Measurements from ENCODE around the gene CBR3.
"Not testable (repeated sequence)": the region's sequence is repeated elsewhere in the genome, so short reads cannot be mapped to it uniquely, and the experiment has no call there.

Gene CBR3

GRCh38 chr21:36134803-36135390 lies at the start of gene CBR3:
Gene CBR3, plus strand, starts transcription at chr21:36135079. Its CDS starts 114 bp downstream, at chr21:36135193.
- peak in 1 of 2 donors; percentile 37 for DNase-seq (ENCODE audit: low spot score in 2 of 2)
- Mint-ChIP-seq H3K27ac (peak within 1 kb of the TSS; percentile 89), H3K9me3 (no peaks in the 10 kb centered on the region), H3K27me3 (no peaks in the 10 kb centered on the region), H3K4me3 (peak within 1 kb of the TSS; percentile 90), H3K4me1 (peaks cover 29% of the 10 kb centered on the region), H3K36me3 (peaks cover 5% of the 10 kb centered on the region)
- ATAC-seq (ENCODE audit: low read depth), result peak; percentile 39

GRCh38 chr21:36087362-36088138 lies 47.3 kb upstream of the CBR3 start:
- no peak for DNase-seq (ENCODE audit: low spot score in 2 of 2)
- H3K36me3 Mint-ChIP-seq, result no peaks in the 10 kb centered on the region
- H3K9me3 Mint-ChIP-seq, result peaks cover 1% of the 10 kb centered on the region
- H3K27ac Mint-ChIP-seq, result no peak overlapping the region
- no peak overlapping the region for H3K4me3 Mint-ChIP-seq
- H3K4me1 Mint-ChIP-seq, result no peaks in the 10 kb centered on the region
- no peaks in the 10 kb centered on the region for H3K27me3 Mint-ChIP-seq
- ATAC-seq (ENCODE audit: low read depth), result no peak

DNA sequence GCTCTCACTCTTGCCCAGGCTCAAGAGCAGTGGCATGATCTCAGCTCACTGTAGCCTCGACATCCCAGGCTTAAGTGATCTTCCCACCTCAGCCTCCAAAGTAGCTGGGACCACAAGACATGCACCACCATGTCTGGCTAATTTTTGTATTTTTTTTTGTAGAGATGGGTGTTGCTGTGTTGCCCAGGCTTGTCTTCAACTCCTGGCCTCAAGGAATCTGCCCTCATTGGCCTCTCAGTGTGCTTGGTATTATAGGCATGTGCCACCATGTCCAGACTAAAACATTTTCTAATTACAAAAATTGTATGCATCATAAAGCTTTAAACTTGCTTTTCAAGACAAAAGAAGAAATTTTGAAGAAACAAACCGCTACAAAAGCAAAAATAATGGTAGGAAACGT lies 44.9 kb upstream of the CBR3 start:
- H3K9me3 Mint-ChIP-seq, result peaks cover 7% of the 10 kb centered on the region

DNA sequence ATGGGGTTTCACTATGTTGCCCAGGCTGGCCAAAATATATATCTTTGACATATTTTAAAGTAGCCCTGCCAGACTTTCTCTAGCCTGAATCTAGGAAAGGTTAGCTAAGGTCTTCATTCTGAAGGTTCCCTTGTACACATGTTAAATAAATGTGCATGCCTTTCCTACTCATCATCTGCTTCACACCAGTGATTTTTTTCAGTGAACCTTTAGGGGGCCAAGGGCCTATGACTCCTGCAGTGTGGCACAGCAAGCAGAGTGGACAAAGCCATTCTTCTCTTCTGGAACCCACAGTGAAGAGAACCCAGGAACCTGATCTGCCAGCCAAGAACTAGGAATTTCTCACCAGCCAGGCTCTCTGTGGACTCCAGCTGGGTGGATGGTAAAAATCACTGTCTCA lies 42.2 kb upstream of the CBR3 start:
- Mint-ChIP-seq H3K4me3 (no peak overlapping the region), H3K36me3 (peaks cover 8% of the 10 kb centered on the region), H3K9me3 (peaks cover 5% of the 10 kb centered on the region), H3K27me3 (no peaks in the 10 kb centered on the region), H3K27ac (no peak overlapping the region), H3K4me1 (peaks cover 2% of the 10 kb centered on the region)
- no peak for ATAC-seq (ENCODE audit: low read depth)
- DNase-seq (ENCODE audit: low spot score in 2 of 2), result no peak

More for the DNA sequence above, 44.9 kb upstream of the CBR3 start:
- DNase-seq (ENCODE audit: low spot score in 2 of 2) (no peak), ATAC-seq (ENCODE audit: low read depth) (no peak)
- Mint-ChIP-seq H3K36me3 (peaks cover 6% of the 10 kb centered on the region), H3K4me3 (no peak overlapping the region), H3K4me1 (no peaks in the 10 kb centered on the region), H3K27ac (no peak overlapping the region), H3K27me3 (no peaks in the 10 kb centered on the region)

- Mint-ChIP-seq H3K4me3 (no peak overlapping the region), H3K27ac (no peak overlapping the region), H3K9me3 (peaks cover 5% of the 10 kb centered on the region), H3K36me3 (peaks cover 8% of the 10 kb centered on the region), H3K4me1 (peaks cover 9% of the 10 kb centered on the region), H3K27me3 (no peaks in the 10 kb centered on the region)
- ATAC-seq (ENCODE audit: low read depth) (no peak), DNase-seq (ENCODE audit: low spot score in 2 of 2) (no peak)
Observed at GRCh38 chr21:36093512-36093911, 41.4 kb upstream of the CBR3 start.

DNA sequence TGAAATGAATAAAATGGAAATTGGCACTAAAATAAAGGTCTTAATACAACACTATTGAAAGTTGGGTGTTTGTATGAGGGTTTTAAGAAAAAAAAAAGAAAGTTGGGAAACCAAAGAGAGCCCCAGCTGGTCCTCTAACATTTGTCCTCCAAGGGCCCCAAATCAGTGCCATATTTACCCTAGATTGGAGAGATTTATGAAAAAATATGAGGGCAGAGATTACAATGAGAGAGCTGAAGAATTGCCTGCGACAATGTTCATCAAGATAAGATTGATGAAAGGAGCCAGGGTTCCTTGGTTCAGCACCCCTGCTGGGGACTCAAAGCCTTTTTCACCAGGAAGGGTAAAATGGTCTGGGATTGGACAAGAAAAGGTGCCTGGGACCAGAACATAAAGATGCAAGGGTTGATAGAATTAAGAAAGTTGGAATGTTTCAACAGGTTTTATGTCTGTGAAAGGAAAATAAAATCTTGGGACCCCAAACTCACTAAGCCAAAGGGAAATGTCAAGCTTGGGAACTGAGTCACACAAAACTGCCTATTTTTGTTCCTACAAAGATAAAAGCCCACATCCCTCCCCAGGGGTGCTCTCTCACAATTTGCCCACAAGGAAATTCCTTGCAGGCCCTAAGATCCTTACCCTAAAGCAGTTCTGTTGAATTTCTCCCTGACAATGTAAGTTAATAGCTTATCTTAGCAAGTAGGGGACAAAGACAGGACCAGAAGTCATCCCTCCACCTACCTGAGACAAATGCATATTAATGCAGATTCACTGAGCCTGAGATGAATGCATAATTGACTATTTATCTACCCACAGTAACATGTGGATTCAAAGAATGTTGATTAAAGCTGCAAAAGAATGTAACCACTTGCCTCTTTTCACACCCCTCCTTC lies 38.2 kb upstream of the CBR3 start:
- Mint-ChIP-seq H3K27me3 (no peaks in the 10 kb centered on the region), H3K27ac (no peak overlapping the region), H3K9me3 (peaks cover 5% of the 10 kb centered on the region), H3K36me3 (peaks cover 8% of the 10 kb centered on the region), H3K4me1 (peaks cover 9% of the 10 kb centered on the region), H3K4me3 (no peak overlapping the region)
- ATAC-seq (ENCODE audit: low read depth) (no peak), DNase-seq (ENCODE audit: low spot score in 2 of 2) (no peak)

- no peak for DNase-seq (ENCODE audit: low spot score in 2 of 2)
- peak overlapping the region; percentile 69 for H3K27ac Mint-ChIP-seq
- peaks cover 8% of the 10 kb centered on the region for H3K36me3 Mint-ChIP-seq
- H3K4me1 Mint-ChIP-seq, result peaks cover 9% of the 10 kb centered on the region
- H3K27me3 Mint-ChIP-seq, result no peaks in the 10 kb centered on the region
- H3K9me3 Mint-ChIP-seq, result peaks cover 5% of the 10 kb centered on the region
- H3K4me3 Mint-ChIP-seq, result no peak overlapping the region
- ATAC-seq (ENCODE audit: low read depth), result peak; percentile 65
Observed at GRCh38 chr21:36097427-36098181, 37.3 kb upstream of the CBR3 start.

DNA sequence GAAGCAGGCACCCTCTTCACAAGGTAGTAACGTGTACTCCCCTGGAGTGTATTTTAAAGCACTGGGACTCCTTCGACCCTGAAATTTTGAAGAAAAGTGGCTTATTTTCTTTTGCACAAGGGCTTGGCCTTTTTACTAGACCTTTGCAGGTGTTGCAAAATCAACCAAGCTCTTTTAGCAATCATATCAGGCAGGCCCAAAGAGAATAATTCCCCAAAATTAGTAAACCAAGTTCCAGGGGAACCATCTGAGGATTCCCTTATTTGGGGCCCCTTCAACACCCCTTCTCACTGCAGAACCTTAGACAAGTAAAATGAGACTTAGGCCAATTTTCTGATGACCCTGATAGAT lies 36.7 kb upstream of the CBR3 start:
- Mint-ChIP-seq H3K27ac (peak overlapping the region; percentile 69), H3K9me3 (peaks cover 5% of the 10 kb centered on the region), H3K4me3 (no peak overlapping the region), H3K4me1 (peaks cover 9% of the 10 kb centered on the region), H3K27me3 (no peaks in the 10 kb centered on the region), H3K36me3 (peaks cover 8% of the 10 kb centered on the region)
- DNase-seq (ENCODE audit: low spot score in 2 of 2) (no peak), ATAC-seq (ENCODE audit: low read depth) (no peak)

- ATAC-seq (ENCODE audit: low read depth) (no peak), DNase-seq (ENCODE audit: low spot score in 2 of 2) (no peak)
- Mint-ChIP-seq H3K4me1 (peaks cover 9% of the 10 kb centered on the region), H3K4me3 (no peak overlapping the region), H3K27ac (no peak overlapping the region), H3K27me3 (no peaks in the 10 kb centered on the region), H3K36me3 (peaks cover 2% of the 10 kb centered on the region), H3K9me3 (no peaks in the 10 kb centered on the region)
Observed at GRCh38 chr21:36099000-36099399, 35.9 kb upstream of the CBR3 start.

GRCh38 chr21:36099695-36100211 lies 35.1 kb upstream of the CBR3 start:
- not testable (repeated sequence) for H3K36me3 Mint-ChIP-seq; H3K9me3 Mint-ChIP-seq; ATAC-seq (ENCODE audit: low read depth); H3K4me3 Mint-ChIP-seq; H3K27ac Mint-ChIP-seq; DNase-seq (ENCODE audit: low spot score in 2 of 2); H3K27me3 Mint-ChIP-seq
- peaks cover 12% of the 10 kb centered on the region for H3K4me1 Mint-ChIP-seq

- no peaks in the 10 kb centered on the region for H3K9me3 Mint-ChIP-seq
- DNase-seq (ENCODE audit: low spot score in 2 of 2), result no peak
- H3K4me1 Mint-ChIP-seq, result peaks cover 12% of the 10 kb centered on the region
- H3K27ac Mint-ChIP-seq, result no peak overlapping the region
- ATAC-seq (ENCODE audit: low read depth), result no peak
- peaks cover 11% of the 10 kb centered on the region for H3K27me3 Mint-ChIP-seq
- H3K4me3 Mint-ChIP-seq, result no peak overlapping the region
- no peaks in the 10 kb centered on the region for H3K36me3 Mint-ChIP-seq
Observed at GRCh38 chr21:36100971-36101641, 33.8 kb upstream of the CBR3 start.

- H3K4me3 Mint-ChIP-seq, result no peak overlapping the region
- peaks cover 4% of the 10 kb centered on the region for H3K4me1 Mint-ChIP-seq
- no peak overlapping the region for H3K27ac Mint-ChIP-seq
- H3K27me3 Mint-ChIP-seq, result peaks cover 16% of the 10 kb centered on the region
- H3K36me3 Mint-ChIP-seq, result no peaks in the 10 kb centered on the region
- H3K9me3 Mint-ChIP-seq, result no peaks in the 10 kb centered on the region
- no peak for ATAC-seq (ENCODE audit: low read depth)
- no peak for DNase-seq (ENCODE audit: low spot score in 2 of 2)
Observed at GRCh38 chr21:36103434-36103833, 31.4 kb upstream of the CBR3 start.

All from memory B cell (primary cell).